Common myeloid progenitor, CD34-positive (primary cell): ENCODE results near the gene GRPEL2.

Source experiments
- CTCF ChIA-PET: fragments of 350-600 bp; sonication (Branson Sonifier 250); formaldehyde crosslinking; loops from one replicate; lab custom pipeline; 2021; ENCODE audit warnings: antibody characterized with exemption; lab: Charles Lee
- POLR2A ChIA-PET: fragments of 350-600 bp; sonication (Branson Sonifier 250); formaldehyde crosslinking; loops from one replicate; lab custom pipeline; 2021; ENCODE audit warnings: antibody characterized with exemption; lab: Charles Lee
- DNase-seq, 3 donors: peaks; one replicate each; pipeline versions ENCODE4 v3.0.0 to v3.0.0-alpha.2; 2013
- H3K27ac ChIP-seq, 2 experiments: 1 replicate in 1 of 2; 2 replicates in 1 of 2; pipeline ENCODE4 v1.7.0; 2013; ENCODE audit warnings: inconsistent platforms in 2 of 2, low read length in 2 of 2, mild to moderate bottlenecking in 2 of 2, low read depth in 1 of 2, moderate library complexity in 1 of 2; ENCODE audit not compliant: severe bottlenecking in 2 of 2, insufficient read depth in 1 of 2, poor library complexity in 1 of 2
- H3K27me3 ChIP-seq, 5 experiments: replicated peaks in 2 of 5; 1 replicate in 3 of 5; 2 replicates in 2 of 5; pipeline versions ENCODE4 v1.6.1 to v1.7.0; 2013; ENCODE audit warnings: low read length in 4 of 5, mild to moderate bottlenecking in 2 of 5, moderate library complexity in 2 of 5, inconsistent platforms in 1 of 5; ENCODE audit not compliant: insufficient read depth in 5 of 5, control insufficient read depth in 4 of 5
- H3K36me3 ChIP-seq, 4 experiments: 1 replicate in 2 of 4; 2 replicates in 2 of 4; pipeline versions ENCODE4 v1.6.1 to v1.7.0; 2013; ENCODE audit warnings: low read length in 3 of 4, control low read depth in 1 of 4, mild to moderate bottlenecking in 1 of 4; ENCODE audit not compliant: control insufficient read depth in 4 of 4, insufficient read depth in 4 of 4
- H3K4me1 ChIP-seq, 4 experiments: 1 replicate in 3 of 4; 2 replicates in 1 of 4; pipeline versions ENCODE4 v1.6.1 to v1.7.1; 2013; ENCODE audit warnings: low read length in 3 of 4, mild to moderate bottlenecking in 3 of 4, control low read depth in 1 of 4, inconsistent platforms in 1 of 4, moderate library complexity in 1 of 4; ENCODE audit not compliant: control insufficient read depth in 4 of 4, insufficient read depth in 4 of 4; ENCODE audit errors: control extremely low read depth in 1 of 4
- H3K4me3 ChIP-seq, 7 experiments: 1 replicate in 4 of 7; 2 replicates in 3 of 7; pipeline versions ENCODE4 v1.5.1 to v1.7.0; 2013; ENCODE audit warnings: mild to moderate bottlenecking in 7 of 7, low read length in 6 of 7, moderate library complexity in 6 of 7, inconsistent platforms in 2 of 7, low read depth in 2 of 7, control low read depth in 1 of 7; ENCODE audit not compliant: insufficient read depth in 4 of 7, control insufficient read depth in 1 of 7; ENCODE audit errors: extremely low read depth in 1 of 7
- H3K9me3 ChIP-seq, 5 experiments: 1 replicate in 4 of 5; 2 replicates in 1 of 5; pipeline versions ENCODE4 v1.6.1 to v1.7.1; 2013; ENCODE audit warnings: low read length in 4 of 5, mild to moderate bottlenecking in 2 of 5, inconsistent platforms in 1 of 5, low read depth in 1 of 5, moderate library complexity in 1 of 5; ENCODE audit not compliant: control insufficient read depth in 4 of 5, insufficient read depth in 2 of 5; ENCODE audit errors: control extremely low read depth in 1 of 5
- WGBS: methylation state at CpG from one replicate; pipeline ENCODE4 v1.1.5; 2013; ENCODE audit not compliant: insufficient coverage; 5-methylcytosine and 5-hydroxymethylcytosine counted together

GRPEL2 gene

GRCh38 chr5:149399775-149400174 is 54.5 kb downstream of the GRPEL2 start:
- CTCF ChIA-PET: interaction anchor here (1.2 to 2.4 kb wide), 6 partner anchors 10 to 83 kb away, joined by 4 to 11 read pairs (median 4); no protein-coding TSS in a partner anchor
- H3K4me3 ChIP-seq: no peak overlapping the region
- POLR2A ChIA-PET: interaction anchor here (0.5 kb wide), 1 partner anchor 20 kb away, joined by 4 read pairs; no protein-coding TSS in a partner anchor
- no peaks in the 10 kb centered on the region for H3K4me1 ChIP-seq
- H3K36me3 ChIP-seq: no peaks in the 10 kb centered on the region
- no peaks in the 10 kb centered on the region for H3K9me3 ChIP-seq
- H3K27me3 ChIP-seq: no peaks in the 10 kb centered on the region
- no peak overlapping the region for H3K27ac ChIP-seq
- DNase-seq: no peak

GRCh38 chr5:149400304-149400703 is 55.0 kb downstream of the GRPEL2 start:
- no peaks in the 10 kb centered on the region for H3K4me1 ChIP-seq
- CTCF ChIA-PET: interaction anchor here (0.8 to 2.4 kb wide), 7 partner anchors 10 to 83 kb away, joined by 4 to 11 read pairs (median 5); no protein-coding TSS in a partner anchor
- 100% methylated on average over 6 of the region's 6 CpGs for WGBS
- DNase-seq: no peak
- H3K9me3 ChIP-seq: no peaks in the 10 kb centered on the region
- H3K36me3 ChIP-seq: no peaks in the 10 kb centered on the region
- H3K27ac ChIP-seq: no peak overlapping the region
- POLR2A ChIA-PET: interaction anchor here (0.5 kb wide), 1 partner anchor 19 kb away, joined by 4 read pairs; no protein-coding TSS in a partner anchor
- no peak overlapping the region for H3K4me3 ChIP-seq
- H3K27me3 ChIP-seq: no peaks in the 10 kb centered on the region

- 100% methylated on average over 1 of the region's 2 CpGs for WGBS
- no peak overlapping the region for H3K27ac ChIP-seq
- no peaks in the 10 kb centered on the region for H3K36me3 ChIP-seq
- ChIA-PET CTCF (interaction anchor here (0.8 to 2.4 kb wide), 7 partner anchors 11 to 34 kb away, joined by 3 to 11 read pairs (median 5); no protein-coding TSS in a partner anchor), POLR2A (no interaction called here)
- H3K27me3 ChIP-seq: no peaks in the 10 kb centered on the region
- no peak for DNase-seq
- no peaks in the 10 kb centered on the region for H3K9me3 ChIP-seq
- H3K4me1 ChIP-seq: no peaks in the 10 kb centered on the region
- H3K4me3 ChIP-seq: no peak overlapping the region
Measured at GRCh38 chr5:149401051-149401450, 55.8 kb downstream of the GRPEL2 start.

- WGBS: no CpG with 5 or more reads among the region's 3 CpGs
- DNase-seq: no peak
- H3K36me3 ChIP-seq: no peaks in the 10 kb centered on the region
- H3K27me3 ChIP-seq: no peaks in the 10 kb centered on the region
- H3K4me1 ChIP-seq: no peaks in the 10 kb centered on the region
- H3K27ac ChIP-seq: no peak overlapping the region
- POLR2A ChIA-PET: no interaction called here
- no peaks in the 10 kb centered on the region for H3K9me3 ChIP-seq
- CTCF ChIA-PET: interaction anchor here (0.6 to 1.8 kb wide), 2 partner anchors 12 to 29 kb away, joined by 3 to 4 read pairs; no protein-coding TSS in a partner anchor
- H3K4me3 ChIP-seq: no peak overlapping the region
Measured at GRCh38 chr5:149402291-149402690, 57.0 kb downstream of the GRPEL2 start.
